SU-DHL-6 (cell line): ENCODE results near the gene BTBD2.
A peak's percentile ranks its signal among the peaks of the same experiment; 100 is the strongest.

Experiments
- H2AFZ ChIP-seq: fragments of 200-600 bp; sonication (generic); 2 replicates; pipeline ENCODE4 v1.6.1; 2014; ENCODE audit warnings: low read depth, mild to moderate bottlenecking, moderate library complexity, mixed read lengths, antibody characterized with exemption, low read length; ENCODE audit not compliant: severe bottlenecking
- H3F3A ChIP-seq: fragments of 200-600 bp; shearing (Covaris generic); 2 replicates; pipeline ENCODE4 v1.6.0; 2016; ENCODE audit warnings: antibody characterized with exemption, mild to moderate bottlenecking; ENCODE audit not compliant: insufficient read depth
- H3K27ac ChIP-seq: fragments of 200-600 bp; sonication (generic); 2 replicates; pipeline ENCODE4 v1.5.1; 2016; ENCODE audit warnings: low read depth, mild to moderate bottlenecking, low read length, moderate library complexity, mixed read lengths
- H3K27me3 ChIP-seq: fragments of 200-600 bp; sonication (generic), shearing (Covaris generic); 2 replicates; pipeline ENCODE4 v1.6.0; 2014; ENCODE audit warnings: mild to moderate bottlenecking, low read length
- H3K36me3 ChIP-seq: fragments of 200-600 bp; sonication (generic); 2 replicates; pipeline ENCODE4 v1.6.1; 2014; ENCODE audit warnings: mild to moderate bottlenecking, low read length, mixed read lengths
- H3K4me2 ChIP-seq: fragments of 300-600, 200-600 bp; shearing (Covaris generic), sonication (generic); 2 replicates; pipeline ENCODE4 v1.6.0; 2014; ENCODE audit warnings: low read length, low read depth, mild to moderate bottlenecking; ENCODE audit not compliant: poor library complexity, severe bottlenecking
- H3K4me3 ChIP-seq: fragments of 200-600 bp; sonication (generic); 2 replicates; pipeline ENCODE4 v1.5.1; 2014; ENCODE audit warnings: antibody characterized with exemption, low read length, mild to moderate bottlenecking, mixed read lengths; ENCODE audit not compliant: insufficient read depth, poor library complexity, severe bottlenecking
- H3K79me2 ChIP-seq: fragments of 200-600 bp; sonication (generic); 2 replicates; pipeline ENCODE4 v1.6.1; 2014; ENCODE audit warnings: mild to moderate bottlenecking, low read length, moderate library complexity; ENCODE audit not compliant: insufficient read depth
- H3K9ac ChIP-seq: fragments of 200-600 bp; sonication (generic); 2 replicates; pipeline ENCODE4 v1.7.0; 2014; ENCODE audit warnings: mild to moderate bottlenecking, low read length
- H3K9me2 ChIP-seq: fragments of 200-600 bp; sonication (generic); replicated peaks from 2 replicates; pipeline ENCODE4 v1.6.1; 2014; ENCODE audit warnings: low read length; ENCODE audit not compliant: insufficient read depth
- H3K9me3 ChIP-seq: fragments of 200-600 bp; sonication (generic); 2 replicates; pipeline ENCODE4 v1.6.1; 2014; ENCODE audit warnings: low read length, mixed read lengths; ENCODE audit not compliant: insufficient read depth
- H4K20me1 ChIP-seq: fragments of 200-600 bp; sonication (generic); 2 replicates; pipeline ENCODE4 v1.6.1; 2014; ENCODE audit warnings: low read depth, mild to moderate bottlenecking, antibody characterized with exemption, low read length, moderate library complexity, mixed read lengths
- CTCF ChIP-seq: fragments of 200-600 bp; sonication (generic); IDR thresholded peaks from one replicate; pipeline ENCODE4 v1.5.1; 2017; ENCODE audit warnings: antibody characterized with exemption, mild to moderate bottlenecking, low read length, moderate library complexity; ENCODE audit not compliant: insufficient read depth, poor library complexity, severe bottlenecking
- EZH2phosphoT487 ChIP-seq: fragments of 200-600 bp; sonication (generic), shearing (Covaris generic); conservative IDR thresholded peaks from 2 replicates; pipeline ENCODE4 v1.6.1; 2018; ENCODE audit warnings: mild to moderate bottlenecking, antibody characterized with exemption, low read length, moderate library complexity, mixed read lengths

BTBD2 gene

GRCh38 chr19:2055931-2056836 is 40.7 kb upstream of the BTBD2 start:
- no peaks in the 10 kb centered on the region for H3K36me3 ChIP-seq
- peak overlapping the region; percentile 6 for H3K4me2 ChIP-seq
- TF ChIP-seq CTCF, result no peak
- TF ChIP-seq EZH2phosphoT487, result no peak
- H3K9me2 ChIP-seq, result no peaks in the 10 kb centered on the region
- no peaks in the 10 kb centered on the region for H3K79me2 ChIP-seq
- H3K27me3 ChIP-seq, result no peaks in the 10 kb centered on the region
- peak overlapping the region; percentile 3; the same call in 1 of the 2 replicates for H3K9ac ChIP-seq
- H3K9me3 ChIP-seq, result no peaks in the 10 kb centered on the region
- peaks cover 30% of the 10 kb centered on the region for H3F3A ChIP-seq
- H3K27ac ChIP-seq, result peak overlapping the region; percentile 22; the same call in 1 of the 2 replicates
- no peaks in the 10 kb centered on the region for H4K20me1 ChIP-seq
- no peak overlapping the region for H2AFZ ChIP-seq
- no peak overlapping the region for H3K4me3 ChIP-seq

GRCh38 chr19:2054763-2055162 is 39.2 kb upstream of the BTBD2 start:
- peak overlapping the region; percentile 53 for H3K27ac ChIP-seq
- H3K4me3 ChIP-seq, result no peak overlapping the region
- peaks cover 10% of the 10 kb centered on the region for H3K79me2 ChIP-seq
- no peaks in the 10 kb centered on the region for H3K9me3 ChIP-seq
- H3K4me2 ChIP-seq, result peak overlapping the region; percentile 15
- no peaks in the 10 kb centered on the region; the same call in 1 of the 2 replicates for H4K20me1 ChIP-seq
- no peak overlapping the region for H2AFZ ChIP-seq
- no peaks in the 10 kb centered on the region for H3K9me2 ChIP-seq
- no peaks in the 10 kb centered on the region for H3K36me3 ChIP-seq
- H3F3A ChIP-seq, result peaks cover 30% of the 10 kb centered on the region
- peak overlapping the region; percentile 1; the same call in 1 of the 2 replicates for H3K9ac ChIP-seq
- H3K27me3 ChIP-seq, result no peaks in the 10 kb centered on the region
- TF ChIP-seq EZH2phosphoT487 (no peak), CTCF (no peak)

DNA sequence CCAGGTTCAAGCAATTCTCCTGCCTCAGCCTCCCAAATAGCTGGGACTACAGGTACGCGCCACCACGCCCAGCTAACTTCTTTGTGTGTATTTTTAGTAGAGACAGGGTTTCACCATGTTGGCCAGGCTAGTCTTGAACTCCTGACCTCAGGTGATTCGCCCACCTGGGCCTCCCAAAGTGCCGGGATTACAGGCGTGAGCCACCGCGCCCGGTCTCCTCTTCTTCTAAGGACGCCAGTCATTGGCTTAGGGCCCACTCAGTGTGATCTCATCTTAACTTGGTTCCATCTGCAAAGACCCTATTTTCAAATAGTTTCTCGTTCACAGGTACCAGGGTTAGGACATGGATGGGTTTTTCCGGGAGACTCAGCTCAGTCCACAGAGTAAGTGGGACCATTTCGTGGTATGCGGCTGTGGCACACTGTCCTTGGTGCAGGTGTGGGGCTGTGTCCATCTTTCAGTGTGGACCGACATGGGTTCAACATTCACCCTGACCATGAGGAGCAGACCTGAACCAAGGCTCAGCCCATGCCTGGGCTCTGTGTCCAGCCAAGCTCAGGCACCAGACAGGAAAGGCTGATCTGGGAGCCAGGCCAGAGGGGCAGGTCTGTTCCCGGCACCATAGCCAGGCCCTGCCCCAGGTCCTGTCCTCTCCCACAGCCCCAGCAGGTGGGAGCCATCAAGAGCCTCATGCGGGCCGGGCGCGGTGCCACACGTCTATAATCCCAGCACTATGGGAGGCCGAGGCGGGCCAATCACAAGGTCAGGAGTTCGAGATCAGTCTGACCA is 38.3 kb upstream of the BTBD2 start:
- Histone ChIP-seq H3K79me2 (peaks cover 20% of the 10 kb centered on the region), H4K20me1 (no peaks in the 10 kb centered on the region; the same call in 1 of the 2 replicates), H3K36me3 (no peaks in the 10 kb centered on the region), H3K27ac (peak overlapping the region; percentile 94), H3K9me3 (no peaks in the 10 kb centered on the region), H3K9me2 (no peaks in the 10 kb centered on the region), H2AFZ (no peak overlapping the region), H3K4me2 (no peak overlapping the region), H3F3A (peaks cover 30% of the 10 kb centered on the region), H3K27me3 (no peaks in the 10 kb centered on the region), H3K4me3 (no peak overlapping the region), H3K9ac (no peak overlapping the region)
- TF ChIP-seq CTCF (no peak), EZH2phosphoT487 (no peak)
